GM10248 (cell line): ENCODE results near the gene SMIM5.

Source experiments
- CTCF ChIA-PET: fragments of 300-600 bp; sonication (Branson Sonifier 250); formaldehyde crosslinking; extraction: SDS; loops from one replicate; lab custom pipeline; 2021; ENCODE audit warnings: antibody characterized with exemption; lab: Yijun Ruan, JAX
- POLR2A ChIA-PET: fragments of 350-650 bp; sonication (Branson Sonifier 250); formaldehyde crosslinking; extraction: SDS; loops from one replicate; lab custom pipeline; 2020; ENCODE audit warnings: antibody characterized with exemption; lab: Yijun Ruan, JAX
- DNase-seq: peaks from one replicate; pipeline ENCODE4 v3.0.0; 2012; ENCODE audit errors: extremely low spot score
- TF ChIP-seq, protein P1 (sequence below): IDR thresholded peaks from 2 replicates; pipeline ENCODE4 v1.5.1; 2012; ENCODE audit warnings: mild to moderate bottlenecking, low read depth; ENCODE audit errors: extremely low read depth, missing control alignments, control extremely low read depth

The SMIM5 gene

DNA sequence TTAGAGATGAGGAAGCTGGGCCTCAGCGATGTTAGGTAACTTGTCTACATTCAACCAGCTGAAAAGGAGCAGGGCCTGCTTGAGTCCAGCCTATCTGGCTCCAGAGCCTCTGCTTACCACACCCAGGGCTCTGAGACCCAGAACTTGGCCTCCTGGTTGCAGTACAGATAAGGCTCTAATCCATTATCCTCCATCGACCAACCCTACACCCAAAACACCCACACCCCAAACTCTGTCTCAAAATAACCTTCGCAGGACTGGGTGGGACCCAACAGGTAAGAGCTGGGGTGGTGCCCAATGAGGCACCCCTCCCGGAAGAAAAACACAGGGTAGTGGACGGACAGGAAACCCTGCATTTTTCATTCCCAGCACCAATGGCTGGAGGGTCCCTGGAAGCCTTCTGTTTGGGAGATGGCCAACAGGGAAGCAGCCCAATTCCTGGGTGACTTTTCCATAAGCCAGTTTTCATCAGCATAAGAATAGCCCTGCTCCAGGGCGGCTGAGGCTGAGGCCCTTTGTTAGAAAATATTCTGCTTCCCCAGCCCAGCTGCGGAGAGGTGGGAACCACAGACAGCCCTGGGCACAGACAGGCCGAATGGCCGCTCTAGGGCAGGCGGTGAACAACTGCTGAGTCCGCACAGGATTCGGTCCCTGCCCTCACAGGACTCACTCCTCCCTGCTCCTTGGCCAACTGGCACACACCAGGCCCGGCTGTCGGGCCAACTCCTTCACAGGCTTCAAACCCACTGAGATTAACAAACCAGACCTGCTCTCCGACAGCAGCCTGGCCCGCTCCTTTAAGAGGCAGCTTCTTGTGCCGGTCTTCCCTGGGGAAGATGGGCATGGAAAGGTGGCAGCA lies 9.8 kb downstream of the SMIM5 start:
- DNase-seq = no peak
- TF ChIP-seq, protein P1, sequence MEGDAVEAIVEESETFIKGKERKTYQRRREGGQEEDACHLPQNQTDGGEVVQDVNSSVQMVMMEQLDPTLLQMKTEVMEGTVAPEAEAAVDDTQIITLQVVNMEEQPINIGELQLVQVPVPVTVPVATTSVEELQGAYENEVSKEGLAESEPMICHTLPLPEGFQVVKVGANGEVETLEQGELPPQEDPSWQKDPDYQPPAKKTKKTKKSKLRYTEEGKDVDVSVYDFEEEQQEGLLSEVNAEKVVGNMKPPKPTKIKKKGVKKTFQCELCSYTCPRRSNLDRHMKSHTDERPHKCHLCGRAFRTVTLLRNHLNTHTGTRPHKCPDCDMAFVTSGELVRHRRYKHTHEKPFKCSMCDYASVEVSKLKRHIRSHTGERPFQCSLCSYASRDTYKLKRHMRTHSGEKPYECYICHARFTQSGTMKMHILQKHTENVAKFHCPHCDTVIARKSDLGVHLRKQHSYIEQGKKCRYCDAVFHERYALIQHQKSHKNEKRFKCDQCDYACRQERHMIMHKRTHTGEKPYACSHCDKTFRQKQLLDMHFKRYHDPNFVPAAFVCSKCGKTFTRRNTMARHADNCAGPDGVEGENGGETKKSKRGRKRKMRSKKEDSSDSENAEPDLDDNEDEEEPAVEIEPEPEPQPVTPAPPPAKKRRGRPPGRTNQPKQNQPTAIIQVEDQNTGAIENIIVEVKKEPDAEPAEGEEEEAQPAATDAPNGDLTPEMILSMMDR = no peak
- CTCF ChIA-PET = interaction anchor here (1.0 to 29.8 kb wide), 5 partner anchors 9 to 106 kb away, joined by 3 to 856 read pairs (median 8); partner anchors contain the start of gene SMIM5
- POLR2A ChIA-PET = no interaction called here

DNA sequence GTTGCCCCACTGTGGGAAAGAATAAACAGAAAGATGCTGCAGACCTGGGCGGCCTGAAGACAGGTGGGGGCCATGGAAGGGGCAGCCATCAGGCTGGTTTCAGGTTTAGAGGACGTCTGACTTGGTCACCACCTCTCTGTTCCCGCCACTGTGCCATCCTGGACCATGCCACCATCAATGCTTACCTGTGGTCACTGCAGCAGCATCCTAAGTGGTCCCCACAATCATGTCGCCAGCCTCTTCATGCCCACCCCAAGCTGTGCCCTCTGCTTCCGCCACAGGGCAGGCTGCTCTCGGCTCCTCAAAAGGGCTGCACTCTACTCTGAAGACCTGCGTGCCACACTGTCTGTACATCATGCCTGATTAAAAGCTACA lies 10.4 kb downstream of the SMIM5 start:
- TF ChIP-seq, protein P1 = no peak
- CTCF ChIA-PET = interaction anchor here (1.8 to 29.8 kb wide), 5 partner anchors 8 to 106 kb away, joined by 5 to 856 read pairs (median 19); partner anchors contain the start of gene SMIM5
- POLR2A ChIA-PET = interaction anchor here (0.6 kb wide), 1 partner anchor 45 kb away, joined by 4 read pairs; no protein-coding TSS in a partner anchor
- no peak for DNase-seq

DNA sequence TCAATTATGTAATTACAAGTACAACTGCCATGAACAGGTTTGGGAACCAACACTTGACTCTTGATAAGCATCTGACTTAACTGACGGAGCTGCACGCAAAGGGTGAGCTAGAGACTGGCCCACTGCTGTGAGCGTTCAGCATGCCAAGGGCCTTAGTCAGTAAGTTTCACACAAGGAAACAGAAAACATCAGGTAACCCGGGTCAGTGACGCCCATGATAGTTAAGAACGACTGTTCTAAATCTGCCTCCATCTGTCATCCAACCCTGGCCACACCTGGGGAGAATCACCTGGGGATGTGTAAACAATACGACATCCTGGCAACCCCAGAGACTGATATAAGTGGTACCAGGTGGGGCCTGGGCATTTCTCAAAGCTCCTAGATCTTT lies 12.3 kb downstream of the SMIM5 start:
- ChIA-PET POLR2A (interaction anchor here (0.6 kb wide), 1 partner anchor 142 kb away, joined by 3 read pairs; no protein-coding TSS in a partner anchor), CTCF (interaction anchor here (0.8 to 29.8 kb wide), 12 partner anchors 9 to 129 kb away, joined by 3 to 856 read pairs (median 4); partner anchors contain the start of genes SMIM5 and TSEN54)
- TF ChIP-seq, protein P1 = no peak
- DNase-seq = no peak

DNA sequence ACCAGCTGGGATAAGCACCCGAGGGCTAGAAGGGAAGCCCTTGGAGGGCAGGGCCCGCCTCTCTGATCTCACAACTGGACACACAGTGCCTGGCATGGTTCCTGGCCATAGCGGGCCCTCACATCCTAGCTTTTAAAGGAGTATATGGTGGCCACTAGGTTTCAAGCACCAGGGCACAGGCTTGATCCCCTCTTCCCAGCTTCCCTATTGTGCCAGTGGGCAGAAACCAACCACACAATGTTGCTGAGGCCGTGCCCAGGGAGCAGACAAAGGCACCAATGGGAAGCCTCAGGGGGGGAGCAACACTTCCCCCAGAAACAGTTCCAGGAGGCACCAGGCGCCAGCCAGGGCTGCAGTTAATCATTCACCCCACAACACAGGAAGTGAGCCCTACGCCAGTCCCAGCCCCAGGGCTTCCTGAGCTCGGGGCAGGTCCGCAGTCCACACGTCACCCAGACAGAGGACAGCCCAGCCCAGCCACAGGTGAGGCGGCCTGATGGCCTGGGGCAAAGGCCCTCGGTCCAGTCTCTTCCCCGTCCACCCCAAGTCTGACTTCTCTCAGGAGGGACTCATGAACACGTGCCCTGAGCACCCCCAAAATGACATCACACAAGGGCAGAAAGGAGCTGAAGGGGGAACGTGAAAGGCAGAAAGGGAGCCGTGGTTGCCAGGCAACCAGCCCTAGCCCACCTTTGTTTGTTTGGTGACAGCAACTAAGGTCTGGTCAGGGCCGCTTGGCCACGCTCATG lies 12.8 kb downstream of the SMIM5 start:
- TF ChIP-seq, protein P1 = no peak
- ChIA-PET CTCF (interaction anchor here (0.8 to 29.8 kb wide), 14 partner anchors 9 to 130 kb away, joined by 3 to 856 read pairs (median 4); partner anchors contain the start of genes RECQL5, SAP30BP, SMIM5 and TSEN54), POLR2A (interaction anchor here (1.1 kb wide), 1 partner anchor 134 kb away, joined by 4 read pairs; no protein-coding TSS in a partner anchor)
- peak; percentile 89 for DNase-seq

DNA sequence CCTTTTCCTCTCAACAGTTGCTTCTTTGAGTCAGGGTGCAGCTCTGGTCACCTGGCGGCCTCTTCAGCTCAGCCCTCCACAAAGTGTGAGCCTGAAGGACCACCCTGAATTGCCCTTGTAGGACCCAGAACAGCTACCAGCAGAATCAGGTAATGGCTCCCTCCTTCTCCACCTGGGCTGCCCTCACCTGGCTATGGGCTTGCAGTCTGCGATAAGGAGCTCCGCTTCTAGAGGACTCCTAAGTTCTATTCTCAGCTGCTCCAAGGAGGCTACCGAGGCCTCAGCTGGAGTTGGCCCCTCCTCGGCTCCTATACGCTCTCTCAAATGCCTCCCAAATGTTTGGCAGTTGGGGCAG lies 13.4 kb downstream of the SMIM5 start:
- no peak for DNase-seq
- CTCF ChIA-PET = interaction anchor here (1.2 to 29.8 kb wide), 12 partner anchors 8 to 130 kb away, joined by 3 to 856 read pairs (median 4); partner anchors contain the start of genes RECQL5, SAP30BP, SMIM5 and TSEN54
- TF ChIP-seq, protein P1 = no peak
- POLR2A ChIA-PET = interaction anchor here (1.1 kb wide), 1 partner anchor 133 kb away, joined by 4 read pairs; no protein-coding TSS in a partner anchor

DNA sequence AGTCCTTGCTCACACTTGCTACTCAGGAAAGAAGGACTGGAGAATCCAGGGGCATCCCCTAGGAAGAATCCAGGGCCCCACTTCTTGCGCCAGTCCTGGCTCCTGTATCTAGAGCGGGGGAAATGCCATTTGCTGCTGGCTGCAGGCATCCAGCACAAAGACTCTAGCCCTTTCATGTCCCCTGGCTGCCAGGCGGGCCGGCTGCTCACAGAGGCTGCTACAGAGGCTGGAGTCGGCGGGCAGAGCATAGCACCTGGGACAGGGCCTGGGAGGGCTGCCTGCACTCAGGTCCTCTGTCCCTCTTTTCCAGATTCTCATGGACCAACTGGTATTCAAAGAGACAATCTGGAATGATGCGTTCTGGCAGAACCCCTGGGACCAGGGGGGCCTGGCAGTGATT lies 13.8 kb downstream of the SMIM5 start:
- ChIA-PET CTCF (interaction anchor here (1.0 to 29.8 kb wide), 8 partner anchors 8 to 102 kb away, joined by 3 to 856 read pairs (median 6); partner anchors contain the start of genes RECQL5, SAP30BP and SMIM5), POLR2A (interaction anchor here (1.1 kb wide), 1 partner anchor 133 kb away, joined by 4 read pairs; no protein-coding TSS in a partner anchor)
- TF ChIP-seq, protein P1 = no peak
- DNase-seq = no peak
